Measurements from ENCODE around the gene RNF114. TPM values are rescaled to one million over a fixed set of nuclear protein-coding genes. Genes with fewer than 3 reads are reported as not detected.

Gene RNF114, protein sequence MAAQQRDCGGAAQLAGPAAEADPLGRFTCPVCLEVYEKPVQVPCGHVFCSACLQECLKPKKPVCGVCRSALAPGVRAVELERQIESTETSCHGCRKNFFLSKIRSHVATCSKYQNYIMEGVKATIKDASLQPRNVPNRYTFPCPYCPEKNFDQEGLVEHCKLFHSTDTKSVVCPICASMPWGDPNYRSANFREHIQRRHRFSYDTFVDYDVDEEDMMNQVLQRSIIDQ
- 111 and 123 TPM in 2 replicates for total RNA-seq

DNA sequence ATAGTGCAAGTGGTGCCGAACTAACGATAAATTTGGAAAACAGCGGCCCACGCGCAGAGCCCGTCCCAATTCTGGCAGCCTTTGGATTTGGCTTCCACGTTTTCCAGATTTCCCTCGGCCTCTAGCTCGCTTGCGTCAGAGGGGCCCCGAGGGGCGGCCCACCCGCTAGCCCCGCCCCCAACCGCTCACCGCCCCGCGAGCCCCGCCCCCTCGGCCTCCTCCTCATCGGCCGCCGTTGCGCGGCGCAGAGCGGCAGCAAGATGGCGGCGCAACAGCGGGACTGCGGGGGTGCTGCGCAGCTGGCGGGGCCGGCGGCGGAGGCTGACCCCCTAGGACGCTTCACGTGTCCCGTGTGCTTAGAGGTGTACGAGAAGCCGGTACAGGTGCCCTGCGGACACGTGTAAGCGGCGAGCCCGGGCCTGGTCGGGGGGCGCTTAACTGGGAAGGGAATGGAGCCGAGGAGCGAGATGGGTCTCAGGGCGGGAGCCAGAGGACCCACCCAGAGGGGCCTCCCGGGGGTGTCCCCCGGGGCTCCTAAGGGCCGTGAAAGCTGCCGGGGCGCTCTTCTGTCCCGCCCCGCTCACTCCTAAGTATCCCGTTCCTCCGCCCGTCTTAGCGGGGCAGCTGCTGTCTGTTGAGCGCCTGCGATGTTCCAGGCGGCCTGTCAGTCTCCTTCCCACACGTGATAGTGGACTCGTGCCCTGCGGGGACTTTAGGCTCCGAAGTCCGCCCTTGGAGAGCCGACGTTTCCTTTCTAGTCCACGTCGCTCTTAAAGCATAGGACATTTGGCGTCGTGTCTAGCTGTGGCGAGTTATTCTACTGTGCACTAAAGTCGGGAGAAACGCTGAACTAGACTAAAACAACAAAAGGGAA lies at the start of gene RNF114:
Gene RNF114 (plus strand): TSS at position 245 of the 874 bp plus-strand sequence. CDS start 16 bp downstream, at position 261.

DNA sequence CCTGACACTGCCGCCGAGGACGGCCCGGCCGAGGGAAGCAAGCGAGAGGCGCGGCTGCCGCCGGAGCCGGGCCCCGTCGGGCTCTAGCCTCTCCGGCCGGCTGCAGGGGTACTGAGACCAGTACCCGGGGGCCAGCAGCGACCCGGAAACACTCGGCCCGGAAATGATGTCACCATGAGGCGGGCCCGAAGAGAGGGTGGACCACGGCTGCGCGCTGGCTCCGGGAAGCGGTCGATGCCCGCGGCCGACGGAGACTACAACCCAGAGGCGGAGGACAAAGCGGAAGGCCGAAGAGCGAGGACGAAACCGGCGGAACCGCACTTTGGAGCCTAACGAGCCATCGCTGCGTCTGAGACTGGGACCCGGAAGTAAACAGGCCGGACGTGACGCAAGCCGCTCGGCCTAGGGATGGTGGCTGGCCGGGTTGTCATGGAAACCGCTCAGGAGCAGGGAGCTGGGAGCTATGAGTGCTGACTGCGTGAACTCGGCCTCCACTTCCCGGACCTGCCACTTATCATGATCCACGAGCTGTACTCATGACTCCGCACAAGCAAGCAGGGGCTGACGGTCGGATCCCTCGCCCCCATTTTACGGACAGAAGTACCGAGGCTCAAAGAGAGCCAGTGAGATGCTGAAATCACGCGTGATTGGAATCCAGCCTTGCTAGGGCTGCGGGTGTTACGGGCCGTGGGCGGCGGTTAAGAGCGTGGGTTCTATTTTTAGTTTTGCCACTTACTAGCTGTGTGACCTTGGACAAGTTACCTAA lies 20.6 kb upstream of the RNF114 start, which contains the start of gene SPATA2:
Gene SPATA2 (minus strand): TSS at position 150 of the 766 bp plus-strand sequence. CDS start 7,039 bp downstream, outside the sequence.

DNA sequence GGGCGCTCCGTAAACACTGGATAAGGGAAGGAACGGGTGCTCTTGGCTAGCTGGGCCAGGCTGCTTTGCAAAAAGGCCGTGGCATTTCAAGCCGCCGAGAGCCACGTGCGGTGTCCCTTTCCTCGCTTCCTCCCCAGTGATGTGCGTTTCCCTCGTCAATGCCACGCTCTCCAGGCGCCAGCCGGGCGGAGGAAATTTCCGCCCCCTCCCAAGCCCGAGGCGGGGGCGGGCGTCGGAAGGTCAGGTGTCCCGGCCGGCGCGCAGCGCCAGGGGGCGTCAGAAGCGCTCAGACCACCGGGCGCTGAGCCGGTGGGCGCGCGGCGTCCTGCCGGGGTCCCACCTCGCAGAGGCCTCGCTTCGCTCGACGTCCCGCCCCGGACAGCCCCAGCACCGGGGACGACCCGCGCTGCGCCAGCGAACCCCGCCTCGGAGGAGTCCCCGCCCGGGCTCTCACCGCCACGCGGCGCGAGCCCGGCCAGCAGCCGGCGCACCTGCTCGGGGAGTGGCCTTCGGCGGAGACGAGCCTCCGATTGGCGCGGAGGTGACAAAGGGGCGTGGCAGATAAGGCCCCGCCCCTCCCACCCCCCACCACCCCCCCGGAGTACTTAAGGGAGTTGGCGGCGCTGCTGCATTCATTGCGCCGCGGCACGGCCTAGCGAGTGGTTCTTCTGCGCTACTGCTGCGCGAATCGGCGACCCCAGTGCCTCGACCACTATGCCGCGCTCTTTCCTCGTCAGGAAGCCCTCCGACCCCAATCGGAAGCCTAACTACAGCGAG lies 46.3 kb downstream of the RNF114 start, which contains the start of gene SNAI1:
Gene SNAI1 (plus strand): TSS at position 635 of the 777 bp plus-strand sequence. CDS start 80 bp downstream, at position 715.

Other genes with a start within 250 kb of the RNF114 start
- gene B4GALT5, start 222.5 kb upstream of the RNF114 start, total RNA-seq, result 12.3 and 13.0 TPM in 2 replicates
- 2.7 and 2.9 TPM in 2 replicates for gene SLC9A8, start 123.6 kb upstream of the RNF114 start, total RNA-seq
- gene SPATA2, start 20.9 kb upstream of the RNF114 start, total RNA-seq, result 3.1 and 4.2 TPM in 2 replicates
- gene SNAI1, start 46.6 kb downstream of the RNF114 start, total RNA-seq, result 0.04 TPM in 1 of 2 replicates, not detected in the other
- gene UBE2V1, start 176.8 kb downstream of the RNF114 start, total RNA-seq, result 49.4 and 63.3 TPM in 2 replicates
- gene PEDS1, start 217.3 kb downstream of the RNF114 start, total RNA-seq, result 66.1 and 71.2 TPM in 2 replicates